ENCODE data around the gene SLC2A4.

Gene SLC2A4

GRCh38 chr17:7293159-7293558 is 11.6 kb downstream of the SLC2A4 start:
- no peak for TF ChIP-seq CTCF (IDR thresholded peaks at IDR 0.05; ENCODE audit: low read depth, low read length, missing control alignments)
- Histone ChIP-seq H3K4me3 (ENCODE audit: low read depth, low read length) (no peak overlapping the region), H3K27ac (no peak overlapping the region), H3K27me3 (replicated peaks) (peaks cover 53% of the 10 kb centered on the region), H3K36me3 (replicated peaks) (no peaks in the 10 kb centered on the region)
- in situ Hi-C loops (cut with HindIII; ENCODE audit: low pct_ligation_motif_present, low sequenced_read_pairs): no loop called here
- DNase-seq: no peak

- Histone ChIP-seq H3K27ac (no peak overlapping the region), H3K4me3 (ENCODE audit: low read depth, low read length) (no peak overlapping the region), H3K27me3 (replicated peaks) (peaks cover 51% of the 10 kb centered on the region), H3K36me3 (replicated peaks) (no peaks in the 10 kb centered on the region)
- in situ Hi-C loops (cut with HindIII; ENCODE audit: low pct_ligation_motif_present, low sequenced_read_pairs): no loop called here
- no peak for TF ChIP-seq CTCF (IDR thresholded peaks at IDR 0.05; ENCODE audit: low read depth, low read length, missing control alignments)
- no peak for DNase-seq
Observed at GRCh38 chr17:7293816-7294613, 12.5 kb downstream of the SLC2A4 start.

GRCh38 chr17:7294614-7295153 is 13.2 kb downstream of the SLC2A4 start, which contains the start of gene YBX2:
Gene YBX2 (minus strand): TSS chr17:7294639. CDS start chr17:7294500, 139 bp downstream.
- no peak for DNase-seq
- no peak for TF ChIP-seq CTCF (IDR thresholded peaks at IDR 0.05; ENCODE audit: low read depth, low read length, missing control alignments)
- H3K4me3 ChIP-seq (ENCODE audit: low read depth, low read length): peak within 1 kb of the TSS; percentile 9
- in situ Hi-C loops (cut with HindIII; ENCODE audit: low pct_ligation_motif_present, low sequenced_read_pairs): no loop called here
- H3K36me3 ChIP-seq (replicated peaks): no peaks in the 10 kb centered on the region
- no peak within 1 kb of the TSS for H3K27ac ChIP-seq
- H3K27me3 ChIP-seq (replicated peaks): peaks cover 49% of the 10 kb centered on the region

GRCh38 chr17:7295230-7296180 is 14.0 kb downstream of the SLC2A4 start:
- DNase-seq: no peak
- no peak for TF ChIP-seq CTCF (IDR thresholded peaks at IDR 0.05; ENCODE audit: low read depth, low read length, missing control alignments)
- in situ Hi-C loops (cut with HindIII; ENCODE audit: low pct_ligation_motif_present, low sequenced_read_pairs): no loop called here
- Histone ChIP-seq H3K27me3 (replicated peaks) (peaks cover 43% of the 10 kb centered on the region), H3K4me3 (ENCODE audit: low read depth, low read length) (no peak overlapping the region), H3K36me3 (replicated peaks) (no peaks in the 10 kb centered on the region), H3K27ac (no peak overlapping the region)

GRCh38 chr17:7296189-7296861 is 14.8 kb downstream of the SLC2A4 start:
- H3K27me3 ChIP-seq (replicated peaks): peaks cover 37% of the 10 kb centered on the region
- H3K36me3 ChIP-seq (replicated peaks): no peaks in the 10 kb centered on the region
- TF ChIP-seq CTCF (IDR thresholded peaks at IDR 0.05; ENCODE audit: low read depth, low read length, missing control alignments): peak; percentile 70
- in situ Hi-C loops (cut with HindIII; ENCODE audit: low pct_ligation_motif_present, low sequenced_read_pairs): no loop called here
- DNase-seq: peak; percentile 47
- H3K4me3 ChIP-seq (ENCODE audit: low read depth, low read length): peak overlapping the region; percentile 20
- H3K27ac ChIP-seq: no peak overlapping the region

All from brain microvascular endothelial cell (primary cell).